ENCODE results near the gene BEND7. TPM values are rescaled to one million over a fixed set of nuclear protein-coding genes. Genes with fewer than 3 reads are reported as not detected.

Gene BEND7
- total and polyA plus RNA-seq, 9 of the 15 experiments (the other 6 are each of a cell fraction or from before 2014, with no cell fraction given): 1.3 to 11.4 (median 5.2) TPM

DNA sequence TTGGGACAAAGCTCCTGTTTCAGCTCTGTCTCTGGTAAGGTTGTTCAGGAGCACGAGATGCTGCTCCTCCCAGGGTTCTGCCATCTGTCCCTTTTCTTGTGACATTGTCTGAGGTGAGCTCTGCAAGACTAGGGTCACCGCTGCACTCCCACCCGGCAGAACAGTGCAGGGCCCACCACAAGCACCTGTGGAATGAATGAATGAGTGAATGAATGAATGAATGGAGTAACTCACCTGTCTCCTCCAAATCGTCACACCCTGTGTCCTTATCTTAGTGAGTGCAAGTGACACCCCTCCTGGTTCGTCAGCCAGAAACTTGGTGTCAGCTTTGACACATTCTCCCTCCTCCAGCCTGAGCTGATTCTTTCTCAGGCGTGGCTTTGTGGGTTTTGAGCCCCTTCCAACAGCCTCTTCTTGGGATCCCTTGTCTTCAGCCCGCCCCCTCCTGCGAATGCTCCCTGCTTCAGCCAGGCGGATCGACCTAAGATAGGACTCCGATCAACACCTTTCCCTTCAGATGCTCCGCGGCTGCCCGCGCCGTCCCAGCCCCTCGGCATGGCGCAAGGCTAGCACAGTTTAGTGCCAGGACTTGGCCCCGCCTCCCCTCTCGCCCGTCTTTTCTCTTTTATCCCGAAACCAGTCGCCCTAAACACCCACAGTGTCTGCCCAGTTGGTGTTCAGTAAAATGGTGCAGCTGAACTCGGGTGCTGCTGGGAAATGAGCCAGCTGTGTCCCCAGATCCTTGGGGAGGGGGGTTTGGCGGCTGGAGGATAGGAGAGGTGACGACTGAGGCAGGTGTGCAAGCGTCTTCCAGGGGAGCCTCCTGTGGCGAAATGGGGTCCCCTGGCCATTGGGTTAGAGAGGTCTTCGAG lies 89.3 kb downstream of the BEND7 start:
- Histone ChIP-seq H3K79me2 (ENCODE audit: control insufficient read depth, insufficient read depth, low read length) (no peaks in the 10 kb centered on the region), H3K27me3 (ENCODE audit: control insufficient read depth in 2 of 2, insufficient read depth in 2 of 2, low read length in 2 of 2) (no peaks in the 10 kb centered on the region), H3K9me1 (ENCODE audit: control insufficient read depth, insufficient read depth, low read length) (no peaks in the 10 kb centered on the region), H4K20me1 (replicated peaks; ENCODE audit: control insufficient read depth, insufficient read depth, low read length) (no peaks in the 10 kb centered on the region), H3K9ac (ENCODE audit: insufficient read depth in 1 of 2, low read depth in 2 of 2, low read length in 2 of 2) (peak overlapping the region; percentile 59 to 88; a peak in 3 of 4 replicates), H2AFZ (ENCODE audit: low read depth, low read length) (peak overlapping the region; percentile 94), H3K27ac (ENCODE audit: extremely low read depth, low read depth, low read length) (no peak overlapping the region), H3K4me2 (ENCODE audit: insufficient read depth, low read length) (peak overlapping the region; percentile 55), H3K9me3 (replicated peaks; ENCODE audit: control insufficient read depth, insufficient read depth, low read depth, low read length) (no peaks in the 10 kb centered on the region), H3K36me3 (ENCODE audit: control insufficient read depth, insufficient read depth, low read length) (no peaks in the 10 kb centered on the region), H3K4me1 (replicated peaks in 1 of 2; ENCODE audit: control insufficient read depth in 2 of 2, insufficient read depth in 2 of 2, low read length in 2 of 2) (peaks cover 13 to 19% of the 10 kb centered on the region in 2 experiments; a peak in 4 of 5 replicates), H3K4me3 (no peak overlapping the region)
- 56% methylated on average over 26 of the region's 29 CpGs for WGBS (ENCODE audit: insufficient coverage, low coverage, missing lambda C conversion rate)
- TF ChIP-seq LCOR (CRISPR knock-in tag; IDR thresholded peaks at IDR 0.05): no peak
- TF ChIP-seq ZNF24 (IDR thresholded peaks at IDR 0.05): peak; percentile 96
- peak; percentile 41; the same call in 1 of the 2 replicates for TF ChIP-seq ZNF143 (CRISPR knock-in tag; IDR thresholded peaks at IDR 0.05)
- no peak for TF ChIP-seq RBM34 (IDR thresholded peaks at IDR 0.05; ENCODE audit: borderline replicate concordance, insufficient read depth, low read length)
- no peak for TF ChIP-seq ETS2 (tag; IDR thresholded peaks at IDR 0.05; ENCODE audit: borderline replicate concordance, poor library complexity, severe bottlenecking)
- no peak for TF ChIP-seq POLR2AphosphoS2 (IDR thresholded peaks at IDR 0.05; ENCODE audit: low read length)
- ATAC-seq: peak; percentile 19; the same call in 2 of the 3 replicates
- ChIA-PET CTCF (ENCODE audit: low intra/inter-chr PET ratio) (interaction anchor here (3.7 kb wide), 1 partner anchor 67 kb away, joined by 27 read pairs; no protein-coding TSS in a partner anchor), POLR2A (interaction anchor here (0.6 to 1.7 kb wide), 6 partner anchors 16 to 461 kb away, joined by 3 to 5 read pairs (median 4); no protein-coding TSS in a partner anchor)
- BruUV-seq (replicated peaks): no TSS peak
- peak in 2 of 4 experiments; percentile 20 to 22 for DNase-seq (ENCODE audit: extremely low read depth in 1 of 4, low spot score in 3 of 4)
- FAIRE-seq: peak; percentile 49
- intact Hi-C loops (cut with micrococcal nuclease): loop anchor here (1.0 to 5.0 kb wide), 3 partner anchors 24 to 277 kb away; partner anchors contain the start of gene MCM10
- in situ Hi-C loops (cut with MboI): no loop called here

Measured in K562 (cell line).